ENCODE measurements around the gene CDC42EP5.
"Not testable (repeated sequence)": the region's sequence is repeated elsewhere in the genome, so short reads cannot be mapped to it uniquely, and the experiment has no call there.

CDC42EP5 gene, protein sequence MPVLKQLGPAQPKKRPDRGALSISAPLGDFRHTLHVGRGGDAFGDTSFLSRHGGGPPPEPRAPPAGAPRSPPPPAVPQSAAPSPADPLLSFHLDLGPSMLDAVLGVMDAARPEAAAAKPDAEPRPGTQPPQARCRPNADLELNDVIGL

DNA sequence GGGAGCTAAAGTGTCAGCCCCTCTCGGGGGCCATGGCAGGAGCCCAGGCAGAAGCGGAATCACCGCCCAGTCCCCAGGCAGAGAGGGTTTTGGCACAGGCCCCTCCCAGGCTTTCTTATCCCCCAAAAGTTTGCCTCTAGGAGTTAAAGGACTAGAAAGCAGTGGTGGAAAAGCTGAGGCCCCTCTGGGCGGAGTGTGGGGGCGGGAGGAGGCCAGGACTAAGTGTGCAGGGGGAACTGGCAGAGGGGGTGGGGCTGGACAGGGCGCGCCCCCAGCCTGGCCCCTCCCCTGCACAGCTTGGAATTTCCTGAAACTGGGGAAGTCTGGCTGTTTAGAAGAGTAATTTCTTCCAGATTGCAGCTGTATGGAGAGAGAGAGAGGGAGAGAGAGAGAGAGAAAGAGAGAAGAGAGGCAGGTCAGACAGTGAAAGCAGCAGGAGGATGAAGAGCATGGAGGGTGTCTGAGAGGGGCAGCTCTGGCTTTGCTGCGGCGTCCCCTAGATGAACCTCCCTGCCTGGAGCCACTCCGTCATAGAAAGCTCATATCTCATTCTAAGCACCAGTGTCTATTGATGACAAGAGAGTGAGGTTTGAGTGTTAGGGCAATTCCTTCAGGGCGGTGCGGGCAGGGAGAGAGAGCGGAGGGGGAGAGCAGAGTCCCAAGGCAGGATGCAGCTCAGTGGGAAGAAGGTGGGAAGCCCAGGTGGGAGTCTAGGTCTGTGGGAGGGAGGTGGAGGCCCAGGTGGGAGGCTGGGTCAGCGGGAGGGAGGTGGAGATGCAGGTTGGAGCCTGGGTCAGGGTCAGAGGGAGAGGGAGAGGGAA is at the start of gene CDC42EP5:
TSS of gene CDC42EP5 (minus strand) at position 226 of the 821 bp plus-strand sequence. CDS start 7,749 bp downstream, outside the sequence.
- TF ChIP-seq, protein P1, sequence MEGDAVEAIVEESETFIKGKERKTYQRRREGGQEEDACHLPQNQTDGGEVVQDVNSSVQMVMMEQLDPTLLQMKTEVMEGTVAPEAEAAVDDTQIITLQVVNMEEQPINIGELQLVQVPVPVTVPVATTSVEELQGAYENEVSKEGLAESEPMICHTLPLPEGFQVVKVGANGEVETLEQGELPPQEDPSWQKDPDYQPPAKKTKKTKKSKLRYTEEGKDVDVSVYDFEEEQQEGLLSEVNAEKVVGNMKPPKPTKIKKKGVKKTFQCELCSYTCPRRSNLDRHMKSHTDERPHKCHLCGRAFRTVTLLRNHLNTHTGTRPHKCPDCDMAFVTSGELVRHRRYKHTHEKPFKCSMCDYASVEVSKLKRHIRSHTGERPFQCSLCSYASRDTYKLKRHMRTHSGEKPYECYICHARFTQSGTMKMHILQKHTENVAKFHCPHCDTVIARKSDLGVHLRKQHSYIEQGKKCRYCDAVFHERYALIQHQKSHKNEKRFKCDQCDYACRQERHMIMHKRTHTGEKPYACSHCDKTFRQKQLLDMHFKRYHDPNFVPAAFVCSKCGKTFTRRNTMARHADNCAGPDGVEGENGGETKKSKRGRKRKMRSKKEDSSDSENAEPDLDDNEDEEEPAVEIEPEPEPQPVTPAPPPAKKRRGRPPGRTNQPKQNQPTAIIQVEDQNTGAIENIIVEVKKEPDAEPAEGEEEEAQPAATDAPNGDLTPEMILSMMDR (conservative IDR thresholded peaks at IDR 0.05) = no peak
- no peak for TF ChIP-seq ZFX (IDR thresholded peaks at IDR 0.05)
- H3K27ac ChIP-seq = no peak within 1 kb of the TSS

DNA sequence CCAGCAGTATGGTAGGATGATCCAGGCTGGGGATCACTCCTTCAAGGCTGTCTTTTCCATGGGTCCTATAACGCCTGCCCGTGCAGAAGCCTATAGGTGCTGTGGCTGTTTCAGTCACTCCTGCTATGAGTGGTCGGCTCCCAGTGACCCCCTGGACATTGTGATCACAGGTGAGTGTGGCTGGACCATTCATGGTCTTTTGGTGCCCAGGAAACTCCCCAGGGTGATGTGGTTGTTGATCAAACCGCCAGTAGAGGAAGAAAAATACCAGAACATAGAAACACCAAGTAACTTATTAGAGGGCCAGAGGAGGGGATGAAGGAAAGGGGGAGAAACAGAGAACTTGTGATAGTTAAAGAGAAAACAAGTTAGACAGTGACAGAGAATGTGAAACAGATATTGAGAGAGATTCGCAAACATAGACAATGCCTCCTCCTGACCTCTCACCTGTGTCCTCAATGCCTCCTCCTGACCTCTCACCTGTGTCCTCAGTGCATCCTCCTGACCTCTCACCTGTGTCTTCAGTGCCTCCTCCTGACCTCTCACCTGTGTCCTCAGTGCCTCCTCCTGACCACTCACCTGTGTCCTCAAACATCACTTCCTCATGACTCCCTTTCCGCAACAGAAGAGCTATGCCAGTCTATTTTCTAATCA is 48.9 kb upstream of the CDC42EP5 start:
- no peak overlapping the region for H3K27ac ChIP-seq
- TF ChIP-seq ZFX (IDR thresholded peaks at IDR 0.05) = no peak
- TF ChIP-seq, protein P1 (conservative IDR thresholded peaks at IDR 0.05) = no peak

DNA sequence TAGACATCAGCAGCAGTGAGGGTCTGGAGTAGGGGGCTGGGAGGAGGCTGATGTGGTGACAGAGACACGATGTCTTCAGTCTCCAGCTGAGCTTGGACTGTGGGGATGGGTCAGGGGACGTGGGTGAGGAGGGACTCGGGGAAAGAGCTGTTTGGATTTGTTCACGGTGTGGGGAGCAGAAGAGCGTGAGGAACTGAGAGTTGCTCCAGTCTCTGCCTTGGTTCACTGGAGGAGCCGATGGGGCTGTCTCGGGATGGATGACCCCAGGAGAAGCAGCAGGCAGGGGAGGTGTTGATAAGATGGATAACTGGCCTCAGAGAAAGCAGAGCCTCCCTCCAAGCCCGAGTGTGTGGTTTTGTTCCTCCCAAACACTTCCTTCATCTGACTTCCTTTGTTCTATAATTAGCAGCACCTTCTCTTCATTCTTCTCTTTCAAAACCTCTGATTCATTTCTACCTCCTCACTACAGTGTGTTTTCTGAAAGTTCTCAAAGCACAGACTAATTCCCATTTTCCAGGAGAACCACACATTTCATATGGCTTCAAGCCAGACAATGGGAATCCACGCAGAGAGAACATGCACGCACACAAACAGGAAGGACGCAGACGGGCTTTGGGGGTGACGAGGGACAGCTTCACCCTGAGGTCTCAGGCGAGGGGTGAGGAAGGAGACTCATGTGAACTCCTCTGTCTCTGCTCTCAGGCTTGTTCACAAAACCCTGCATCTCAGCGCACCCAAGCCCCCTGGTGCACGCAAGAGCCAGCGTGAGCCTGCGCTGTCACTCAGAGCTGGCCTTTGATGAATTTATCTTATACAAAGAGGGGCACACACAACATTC is 48.1 kb upstream of the CDC42EP5 start:
- H3K27ac ChIP-seq = no peak overlapping the region
- TF ChIP-seq ZFX (IDR thresholded peaks at IDR 0.05) = no peak
- TF ChIP-seq, protein P1 (conservative IDR thresholded peaks at IDR 0.05) = no peak

DNA sequence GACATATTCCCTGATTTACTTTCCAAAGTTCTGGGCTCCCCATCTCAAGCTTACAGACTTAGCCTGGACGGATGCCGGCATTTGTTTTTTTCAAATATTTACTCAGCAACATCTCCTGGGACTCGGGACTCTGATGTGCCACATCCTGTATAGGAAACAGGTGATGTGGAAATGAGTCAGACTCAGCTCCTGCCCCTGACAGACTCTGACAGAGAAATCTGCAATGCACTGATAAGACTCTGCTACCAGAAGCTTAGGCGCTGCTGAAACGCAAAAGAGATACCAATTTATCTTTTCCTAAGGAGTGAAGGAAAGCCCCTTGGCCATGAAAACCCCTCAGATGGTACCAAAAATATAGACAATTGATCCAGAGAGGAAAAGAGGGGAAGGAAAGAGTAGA is 45.7 kb upstream of the CDC42EP5 start:
- H3K27ac ChIP-seq = no peak overlapping the region
- TF ChIP-seq ZFX (IDR thresholded peaks at IDR 0.05) = no peak
- TF ChIP-seq, protein P1 (conservative IDR thresholded peaks at IDR 0.05) = no peak

DNA sequence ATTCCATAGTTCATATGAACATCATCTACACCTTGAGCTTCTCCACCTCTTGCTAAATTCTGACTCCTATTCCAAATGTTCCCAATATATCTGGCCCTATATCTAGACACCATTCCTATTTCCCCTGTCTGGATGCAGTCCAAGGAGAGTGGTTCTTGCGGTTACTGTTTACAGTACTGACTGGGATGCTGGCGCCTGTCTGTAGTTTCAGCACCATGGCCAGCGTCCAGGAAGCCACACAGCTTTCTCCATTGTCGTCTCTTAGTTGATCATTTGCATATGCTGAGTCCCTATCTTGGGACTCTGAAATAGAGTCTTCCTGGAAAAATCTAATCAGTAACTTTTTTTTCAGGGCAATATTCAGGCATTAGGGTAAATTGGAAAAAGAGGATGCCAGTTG is 44.4 kb upstream of the CDC42EP5 start:
- no peak overlapping the region for H3K27ac ChIP-seq
- no peak for TF ChIP-seq ZFX (IDR thresholded peaks at IDR 0.05)

DNA sequence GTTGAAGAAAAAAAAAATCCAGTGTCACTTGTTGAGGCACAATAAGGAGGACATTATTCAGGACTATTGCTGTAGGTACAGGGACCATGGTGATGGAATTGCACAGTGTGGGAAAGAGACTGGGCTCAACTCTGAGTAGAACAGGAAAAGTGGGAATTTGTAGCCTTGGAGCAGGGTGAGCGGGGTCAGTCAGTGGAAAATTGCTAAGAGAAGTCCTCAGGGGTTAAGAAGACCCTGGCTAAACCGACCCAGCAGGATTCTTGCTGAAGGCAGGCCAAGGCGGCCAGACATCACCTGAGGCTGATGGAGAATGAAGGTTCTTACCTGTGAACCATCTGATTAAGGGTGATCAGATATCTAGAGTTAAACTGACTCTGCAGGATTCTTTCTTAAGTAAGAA is 42.1 kb upstream of the CDC42EP5 start:
- TF ChIP-seq, protein P1 (conservative IDR thresholded peaks at IDR 0.05) = no peak
- no peak for TF ChIP-seq ZFX (IDR thresholded peaks at IDR 0.05)
- H3K27ac ChIP-seq = no peak overlapping the region

DNA sequence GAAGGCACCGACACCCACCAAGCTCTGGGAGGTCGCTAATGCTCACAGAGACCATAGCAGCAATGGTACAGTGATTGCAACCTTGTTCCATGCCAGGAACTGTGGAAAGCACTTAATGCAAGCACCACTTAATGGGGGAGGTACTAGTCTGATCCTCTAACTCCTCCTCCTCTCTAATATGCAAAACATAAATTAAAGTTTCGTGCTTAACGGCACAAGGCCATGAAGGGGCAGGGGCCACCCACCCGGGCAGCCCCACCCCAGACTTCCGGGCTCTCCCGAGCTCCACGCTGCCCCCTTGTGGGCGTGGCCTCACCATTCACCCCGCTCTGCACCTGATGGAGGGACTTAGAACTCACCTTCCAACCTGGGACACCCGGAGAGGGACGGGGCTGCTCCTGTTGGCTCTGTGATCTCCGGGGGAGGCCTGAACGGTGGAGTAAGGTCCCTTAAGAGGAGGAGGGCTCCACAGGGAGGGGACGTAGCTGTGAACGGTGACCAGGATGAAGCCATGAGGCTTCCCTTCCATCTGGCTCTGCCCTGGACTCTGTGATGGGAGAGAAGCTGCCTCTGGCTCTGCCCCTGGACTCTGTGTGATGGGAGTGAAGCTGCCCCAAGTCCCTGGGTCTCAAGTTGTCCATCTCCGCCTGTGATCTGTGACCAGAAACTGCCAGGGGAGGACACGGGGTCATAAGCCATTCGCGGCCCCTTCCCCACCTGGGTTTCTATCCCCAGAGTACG is 36.3 kb upstream of the CDC42EP5 start:
- not testable (repeated sequence) for H3K27ac ChIP-seq

DNA sequence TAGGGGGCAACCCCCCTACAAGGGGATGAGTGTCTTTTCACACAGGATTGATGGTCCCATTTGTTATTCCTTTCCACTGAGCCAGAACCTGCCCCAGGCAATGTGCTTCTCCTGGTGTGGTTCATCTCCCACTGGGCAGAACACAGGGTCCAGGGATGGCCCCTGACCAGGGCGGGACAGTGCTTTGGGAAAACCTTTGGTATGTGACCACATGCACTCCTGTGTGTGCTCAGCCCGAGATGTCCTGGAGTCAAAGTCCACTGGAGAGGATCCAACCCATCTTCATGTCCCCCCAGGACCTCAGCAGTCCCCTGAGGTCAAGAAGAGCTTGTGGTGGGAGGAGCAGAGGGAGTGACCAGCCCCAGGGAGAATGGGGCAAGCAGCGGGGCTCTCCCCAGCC is 35.4 kb upstream of the CDC42EP5 start:
- H3K27ac ChIP-seq = not testable (repeated sequence)
